Raji (cell line): ENCODE results near the gene TTC22.

Experiments used
- POLR2A ChIP-seq: IDR thresholded peaks from 2 replicates; pipeline ENCODE4 v1.6.1; 2011; ENCODE audit warnings: low read depth, low read length, control low read depth; ENCODE audit not compliant: insufficient read depth

The TTC22 gene

DNA sequence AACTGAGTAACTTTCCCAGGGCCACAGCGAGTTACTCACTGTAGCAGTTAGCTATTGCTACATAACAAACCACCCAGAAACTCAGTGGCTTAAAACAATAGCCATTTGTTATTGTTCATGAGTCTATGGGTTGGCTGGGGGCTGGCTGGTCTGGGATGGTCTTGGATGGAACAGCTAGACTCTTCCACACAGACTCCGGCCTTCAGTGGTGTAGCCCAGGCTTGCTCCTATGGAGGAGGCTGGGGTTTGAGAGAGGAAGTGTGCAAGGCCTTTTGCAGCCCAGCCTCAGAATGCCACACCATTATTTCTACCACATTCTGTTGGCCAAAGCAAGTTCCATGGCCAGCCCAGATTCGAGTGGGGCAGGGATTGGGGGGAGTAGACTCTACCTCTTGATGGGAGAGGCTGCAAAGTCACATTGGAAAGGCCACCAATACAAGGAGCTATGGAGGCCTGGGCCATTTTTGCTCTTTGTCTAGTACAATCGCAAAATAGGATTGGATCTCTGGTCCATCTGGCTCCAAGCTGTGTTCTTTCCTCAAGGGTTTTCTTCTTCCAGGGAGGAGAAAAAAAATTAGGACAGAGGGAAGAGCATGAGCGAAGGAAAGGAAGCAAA is 37.5 kb upstream of the TTC22 start:
- no peak for TF ChIP-seq POLR2A

GRCh38 chr1:54837002-54837853 is 36.1 kb upstream of the TTC22 start:
- no peak for TF ChIP-seq POLR2A

- TF ChIP-seq POLR2A: no peak
Observed at GRCh38 chr1:54836594-54836993, 35.5 kb upstream of the TTC22 start.

GRCh38 chr1:54835970-54836369 is 34.8 kb upstream of the TTC22 start:
- TF ChIP-seq POLR2A: no peak

GRCh38 chr1:54835131-54835898 is 34.2 kb upstream of the TTC22 start:
- no peak for TF ChIP-seq POLR2A

DNA sequence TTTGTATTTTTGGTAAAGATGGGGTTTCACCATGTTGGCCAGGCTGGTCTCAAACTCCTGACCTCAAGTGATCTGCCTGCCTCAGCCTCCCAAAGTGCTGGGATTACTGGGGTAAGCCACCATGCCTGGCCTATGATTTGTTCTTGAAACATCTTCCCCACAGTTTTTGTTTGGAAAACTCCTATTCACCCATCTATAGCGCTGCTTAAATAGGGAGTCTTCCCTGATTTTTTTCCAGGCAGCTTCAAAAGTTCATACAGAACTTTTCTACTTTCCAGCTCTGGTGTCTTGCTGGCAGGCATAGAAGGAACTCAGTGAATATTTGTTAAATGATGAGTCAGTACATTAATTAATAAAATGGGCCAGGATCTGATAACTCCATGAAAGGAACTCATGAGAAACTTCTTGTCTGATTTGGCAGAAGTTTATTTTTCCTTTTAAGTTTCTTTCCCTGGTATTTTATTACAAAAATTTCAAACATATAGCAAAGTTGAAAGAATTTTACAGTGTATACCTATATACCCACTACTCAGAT is 33.0 kb upstream of the TTC22 start:
- no peak for TF ChIP-seq POLR2A

- TF ChIP-seq POLR2A: no peak
Observed at GRCh38 chr1:54833121-54833520, 32.0 kb upstream of the TTC22 start.

DNA sequence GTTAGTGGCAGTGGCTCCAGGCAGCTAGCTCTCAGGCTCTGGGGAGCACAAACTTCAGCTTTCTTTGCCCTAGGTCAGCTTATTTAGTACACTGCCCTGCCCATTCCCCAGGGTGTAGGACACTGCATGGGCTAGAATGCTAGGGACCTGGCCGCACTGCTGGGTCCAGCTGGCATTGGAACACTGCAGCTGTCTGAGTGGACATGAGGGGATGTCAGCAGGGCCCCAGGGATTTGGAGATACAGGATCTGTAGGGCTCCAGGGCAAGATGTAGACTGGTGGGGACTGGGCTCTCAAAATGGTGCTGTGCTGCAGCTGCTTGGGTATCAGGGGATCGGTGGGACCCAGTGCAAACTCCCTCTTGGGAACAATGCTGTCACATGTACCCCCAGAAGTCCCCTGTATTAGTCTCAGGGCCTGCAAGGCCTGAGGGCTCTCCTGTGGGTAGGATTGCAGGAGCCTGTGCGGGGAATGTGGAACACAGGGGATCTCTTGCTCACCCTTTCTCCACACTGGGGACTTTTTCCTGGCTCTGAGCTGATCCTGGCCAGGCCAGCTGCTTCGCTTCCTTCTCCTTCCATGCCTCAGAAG is 25.2 kb upstream of the TTC22 start:
- TF ChIP-seq POLR2A: no peak

- TF ChIP-seq POLR2A: no peak
Observed at GRCh38 chr1:54825696-54826095, 24.6 kb upstream of the TTC22 start.

DNA sequence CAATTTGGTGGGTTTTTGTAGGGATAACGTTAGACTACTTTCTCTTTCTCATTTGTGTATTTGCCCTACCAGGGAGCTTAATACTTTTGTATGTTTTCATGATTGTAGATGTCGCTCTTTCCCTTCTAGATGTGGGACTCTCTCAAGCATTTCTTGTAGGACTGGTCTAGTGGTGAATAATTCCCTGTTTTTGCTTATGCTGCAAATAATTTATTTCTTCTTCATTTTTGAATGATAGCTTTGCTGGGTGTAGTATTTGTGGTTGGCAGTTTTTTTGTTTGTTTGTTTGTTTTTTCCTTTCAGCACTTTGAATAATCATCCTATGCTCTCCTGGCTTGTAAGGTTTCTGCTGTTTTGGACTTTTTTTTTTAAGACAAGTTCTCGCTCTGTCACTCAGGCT is 22.5 kb upstream of the TTC22 start:
- no peak for TF ChIP-seq POLR2A

GRCh38 chr1:54819733-54820132 is 18.6 kb upstream of the TTC22 start:
- no peak for TF ChIP-seq POLR2A

DNA sequence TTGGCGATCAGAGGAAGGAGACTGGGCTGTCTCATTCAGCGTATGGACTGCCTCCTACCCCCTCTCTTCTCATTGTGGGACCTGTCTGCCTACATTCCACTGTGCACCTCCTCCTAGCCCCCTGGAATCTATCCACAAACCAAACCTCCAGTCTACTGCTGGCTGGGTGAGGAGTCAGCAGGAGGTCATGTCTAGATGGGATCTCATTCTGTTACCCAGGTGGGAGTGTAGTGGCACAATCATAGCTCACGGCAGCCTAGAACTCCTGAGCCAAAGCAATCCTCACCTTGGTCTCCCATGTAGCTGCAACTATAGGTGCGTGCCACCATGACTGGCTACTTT is 18.0 kb upstream of the TTC22 start:
- no peak for TF ChIP-seq POLR2A

- no peak for TF ChIP-seq POLR2A
Observed at GRCh38 chr1:54818461-54819194, 17.5 kb upstream of the TTC22 start.

DNA sequence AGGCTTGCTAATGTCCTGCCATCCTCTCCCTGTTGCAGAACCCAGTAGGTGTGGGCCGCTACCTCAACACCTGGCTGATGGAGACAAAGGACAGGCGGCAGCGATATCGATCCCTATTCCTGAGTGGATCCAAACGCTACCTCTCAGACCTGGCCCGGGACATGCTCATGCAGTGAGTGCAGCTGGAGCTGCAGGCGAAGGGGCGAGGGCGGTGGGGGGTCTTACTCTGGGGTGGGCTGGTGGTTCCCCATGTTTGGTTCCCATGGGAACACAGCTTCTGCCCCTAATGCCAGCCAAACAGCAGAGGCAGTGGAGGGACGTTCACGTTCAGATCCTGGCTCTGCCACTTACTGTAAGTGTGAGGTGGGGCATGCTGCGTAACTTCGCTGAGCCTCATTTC is 15.8 kb upstream of the TTC22 start:
- no peak for TF ChIP-seq POLR2A

DNA sequence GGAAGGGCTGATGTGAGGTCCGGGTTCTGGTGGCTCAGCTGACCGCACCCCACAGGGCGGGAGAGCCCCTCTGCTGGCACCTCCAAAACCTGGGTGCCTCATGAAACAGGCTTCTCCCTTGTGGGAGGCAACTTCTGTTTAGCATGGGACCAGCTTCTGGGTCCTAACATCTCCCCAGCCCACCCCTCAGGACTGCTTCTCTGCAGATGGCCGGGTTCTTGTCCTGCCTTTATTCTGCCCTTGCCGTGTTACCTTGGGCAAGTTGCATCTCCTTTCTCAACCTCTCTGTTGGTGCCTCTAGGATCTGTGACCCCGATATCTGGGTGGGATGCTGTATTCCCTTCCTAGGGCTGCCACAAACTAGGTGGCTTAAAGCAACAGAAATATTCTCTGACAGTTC is 15.0 kb upstream of the TTC22 start:
- no peak for TF ChIP-seq POLR2A
